ENCODE results near the gene COL3A1.

COL3A1 gene

GRCh38 chr2:188969236-188969635 lies 4.9 kb upstream of the COL3A1 start:
- H3K4me3 ChIP-seq (ENCODE audit: low read depth in 1 of 2, low read length in 2 of 2), result no peak overlapping the region
- H3K79me2 ChIP-seq (ENCODE audit: insufficient read depth, low read length), result no peaks in the 10 kb centered on the region
- H3K9ac ChIP-seq (ENCODE audit: low read depth, low read length), result no peak overlapping the region
- no peaks in the 10 kb centered on the region for H3K36me3 ChIP-seq (ENCODE audit: insufficient read depth, low read length)
- no peaks in the 10 kb centered on the region for H3K9me3 ChIP-seq (ENCODE audit: insufficient read depth, low read length, severe bottlenecking)
- no peak for DNase-seq
- no peak overlapping the region for H3K4me2 ChIP-seq (ENCODE audit: insufficient read depth, low read length)
- H4K20me1 ChIP-seq (ENCODE audit: insufficient read depth, low read length), result no peaks in the 10 kb centered on the region
- H3K27ac ChIP-seq (ENCODE audit: low read length), result no peak overlapping the region
- ATAC-seq (ENCODE audit: insufficient read depth, low read depth), result no peak
- no peaks in the 10 kb centered on the region for H3K27me3 ChIP-seq (ENCODE audit: insufficient read depth, low read length, poor library complexity)
- no peak overlapping the region for H2AFZ ChIP-seq (ENCODE audit: low read depth, low read length)
- TF ChIP-seq EZH2 (IDR thresholded peaks at IDR 0.05; ENCODE audit: borderline replicate concordance, low read depth, low read length, severe bottlenecking) (no peak), CTCF (IDR thresholded peaks at IDR 0.05; ENCODE audit: borderline replicate concordance, extremely low read depth, low read length, poor library complexity, severe bottlenecking) (no peak)
- no peaks in the 10 kb centered on the region for H3K4me1 ChIP-seq (ENCODE audit: insufficient read depth, low read length)

GRCh38 chr2:188969651-188970050 lies 4.5 kb upstream of the COL3A1 start:
- ATAC-seq (ENCODE audit: insufficient read depth, low read depth), result no peak
- no peak overlapping the region for H2AFZ ChIP-seq (ENCODE audit: low read depth, low read length)

GRCh38 chr2:188970211-188970610 lies 4.0 kb upstream of the COL3A1 start:
- no peak overlapping the region for H3K4me2 ChIP-seq (ENCODE audit: insufficient read depth, low read length)
- H3K4me1 ChIP-seq (ENCODE audit: insufficient read depth, low read length), result no peaks in the 10 kb centered on the region
- H3K27ac ChIP-seq (ENCODE audit: low read length), result no peak overlapping the region
- DNase-seq, result no peak
- no peaks in the 10 kb centered on the region for H3K36me3 ChIP-seq (ENCODE audit: insufficient read depth, low read length)
- H3K4me3 ChIP-seq (ENCODE audit: low read depth in 1 of 2, low read length in 2 of 2), result no peak overlapping the region
- no peaks in the 10 kb centered on the region for H3K79me2 ChIP-seq (ENCODE audit: insufficient read depth, low read length)
- H4K20me1 ChIP-seq (ENCODE audit: insufficient read depth, low read length), result no peaks in the 10 kb centered on the region
- H3K9ac ChIP-seq (ENCODE audit: low read depth, low read length), result no peak overlapping the region
- TF ChIP-seq CTCF (IDR thresholded peaks at IDR 0.05; ENCODE audit: borderline replicate concordance, extremely low read depth, low read length, poor library complexity, severe bottlenecking) (no peak), EZH2 (IDR thresholded peaks at IDR 0.05; ENCODE audit: borderline replicate concordance, low read depth, low read length, severe bottlenecking) (no peak)
- no peak overlapping the region for H2AFZ ChIP-seq (ENCODE audit: low read depth, low read length)
- no peak for ATAC-seq (ENCODE audit: insufficient read depth, low read depth)
- no peaks in the 10 kb centered on the region for H3K27me3 ChIP-seq (ENCODE audit: insufficient read depth, low read length, poor library complexity)
- H3K9me3 ChIP-seq (ENCODE audit: insufficient read depth, low read length, severe bottlenecking), result no peaks in the 10 kb centered on the region

More at GRCh38 chr2:188969651-188970050, 4.5 kb upstream of the COL3A1 start:
- no peak overlapping the region for H3K4me2 ChIP-seq (ENCODE audit: insufficient read depth, low read length)
- H3K9me3 ChIP-seq (ENCODE audit: insufficient read depth, low read length, severe bottlenecking), result no peaks in the 10 kb centered on the region
- no peak overlapping the region for H3K27ac ChIP-seq (ENCODE audit: low read length)
- no peaks in the 10 kb centered on the region for H3K27me3 ChIP-seq (ENCODE audit: insufficient read depth, low read length, poor library complexity)
- H3K4me1 ChIP-seq (ENCODE audit: insufficient read depth, low read length), result no peaks in the 10 kb centered on the region
- DNase-seq, result no peak
- H3K9ac ChIP-seq (ENCODE audit: low read depth, low read length), result no peak overlapping the region
- TF ChIP-seq CTCF (IDR thresholded peaks at IDR 0.05; ENCODE audit: borderline replicate concordance, extremely low read depth, low read length, poor library complexity, severe bottlenecking) (no peak), EZH2 (IDR thresholded peaks at IDR 0.05; ENCODE audit: borderline replicate concordance, low read depth, low read length, severe bottlenecking) (no peak)
- no peaks in the 10 kb centered on the region for H3K36me3 ChIP-seq (ENCODE audit: insufficient read depth, low read length)
- no peaks in the 10 kb centered on the region for H3K79me2 ChIP-seq (ENCODE audit: insufficient read depth, low read length)
- no peak overlapping the region for H3K4me3 ChIP-seq (ENCODE audit: low read depth in 1 of 2, low read length in 2 of 2)
- H4K20me1 ChIP-seq (ENCODE audit: insufficient read depth, low read length), result no peaks in the 10 kb centered on the region

GRCh38 chr2:188971432-188971861 lies 2.7 kb upstream of the COL3A1 start:
- no peaks in the 10 kb centered on the region for H3K9me3 ChIP-seq (ENCODE audit: insufficient read depth, low read length, severe bottlenecking)
- no peaks in the 10 kb centered on the region for H3K36me3 ChIP-seq (ENCODE audit: insufficient read depth, low read length)
- no peak for TF ChIP-seq CTCF (IDR thresholded peaks at IDR 0.05; ENCODE audit: borderline replicate concordance, extremely low read depth, low read length, poor library complexity, severe bottlenecking)
- ATAC-seq (ENCODE audit: insufficient read depth, low read depth), result no peak
- H3K27me3 ChIP-seq (ENCODE audit: insufficient read depth, low read length, poor library complexity), result no peaks in the 10 kb centered on the region
- no peak for DNase-seq
- no peak overlapping the region for H3K4me3 ChIP-seq (ENCODE audit: low read depth in 1 of 2, low read length in 2 of 2)
- H3K4me2 ChIP-seq (ENCODE audit: insufficient read depth, low read length), result no peak overlapping the region
- no peak overlapping the region for H3K27ac ChIP-seq (ENCODE audit: low read length)
- no peaks in the 10 kb centered on the region for H3K79me2 ChIP-seq (ENCODE audit: insufficient read depth, low read length)
- no peaks in the 10 kb centered on the region for H4K20me1 ChIP-seq (ENCODE audit: insufficient read depth, low read length)
- H3K4me1 ChIP-seq (ENCODE audit: insufficient read depth, low read length), result no peaks in the 10 kb centered on the region
- H3K9ac ChIP-seq (ENCODE audit: low read depth, low read length), result no peak overlapping the region
- no peak overlapping the region for H2AFZ ChIP-seq (ENCODE audit: low read depth, low read length)

All from DND-41 (cell line).